Raji (cell line): ENCODE measurements around the gene TBCK.

Source experiments
- POLR2A ChIP-seq: IDR thresholded peaks from 2 replicates; pipeline ENCODE4 v1.6.1; 2011; ENCODE audit warnings: low read depth, low read length, control low read depth; ENCODE audit not compliant: insufficient read depth

The TBCK gene

DNA sequence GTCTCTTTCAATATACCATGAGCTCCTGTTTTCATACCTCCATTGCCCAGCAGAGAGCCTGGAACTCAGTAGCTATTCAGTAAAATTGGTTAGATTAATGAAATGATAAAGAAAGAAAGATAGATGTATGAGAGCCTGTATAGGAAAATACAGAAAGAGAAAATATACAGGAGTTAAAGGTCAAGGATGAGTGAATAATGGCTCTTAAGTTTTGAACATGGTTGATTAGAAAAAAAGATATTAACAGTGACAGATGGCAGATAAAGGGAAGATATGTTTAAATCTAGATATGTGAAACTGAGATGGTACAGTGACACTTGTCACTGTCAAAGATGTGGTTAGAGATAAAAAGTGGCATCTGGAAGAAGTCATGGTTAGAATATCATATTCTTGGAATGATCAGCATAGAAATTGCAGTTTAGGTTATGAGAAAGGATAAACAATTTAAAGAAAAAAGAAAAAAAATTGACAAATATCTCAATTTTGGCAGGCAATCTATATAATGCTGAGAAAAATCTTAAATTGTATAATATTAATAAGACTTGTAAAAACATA, 179.2 kb downstream of the TBCK start:
- no peak for TF ChIP-seq POLR2A

DNA sequence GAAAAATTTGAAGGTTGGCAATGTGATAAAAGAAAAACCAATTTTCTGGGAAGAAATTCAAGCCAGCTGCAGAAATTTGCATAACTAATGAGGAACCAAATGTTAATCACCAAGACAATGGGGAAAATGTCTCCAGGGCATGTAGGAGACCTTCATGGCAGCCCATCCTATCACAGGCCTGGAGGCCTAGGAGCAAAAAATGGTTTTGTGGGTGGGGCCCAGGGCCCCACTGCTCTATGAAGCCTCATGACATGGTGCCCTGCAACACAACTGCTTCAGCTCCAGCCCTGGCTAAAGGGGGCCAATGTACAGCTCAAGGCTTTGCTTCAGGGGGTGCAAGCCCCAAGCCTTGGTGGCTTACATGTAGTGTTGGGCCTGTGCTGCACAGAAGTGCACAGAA, 184.0 kb downstream of the TBCK start:
- TF ChIP-seq POLR2A = no peak

DNA sequence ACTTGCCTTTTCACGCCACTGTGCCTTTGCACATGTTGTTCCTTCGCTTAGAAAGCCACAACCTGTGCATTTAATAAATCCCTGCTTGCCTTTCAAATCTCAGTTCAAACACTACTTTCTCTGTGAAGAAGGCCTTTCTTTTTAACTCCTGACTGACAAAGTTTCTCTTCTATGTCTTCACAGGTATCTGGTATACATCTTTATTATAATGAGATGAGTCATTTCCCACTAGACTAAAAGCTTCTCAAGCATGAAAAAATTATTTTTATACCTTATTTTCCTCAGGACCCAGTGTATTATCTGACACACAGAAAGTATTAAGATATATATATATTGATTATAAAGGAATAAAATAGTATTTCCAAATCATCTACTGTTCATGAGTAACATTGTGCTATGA, 189.9 kb downstream of the TBCK start:
- TF ChIP-seq POLR2A = no peak

DNA sequence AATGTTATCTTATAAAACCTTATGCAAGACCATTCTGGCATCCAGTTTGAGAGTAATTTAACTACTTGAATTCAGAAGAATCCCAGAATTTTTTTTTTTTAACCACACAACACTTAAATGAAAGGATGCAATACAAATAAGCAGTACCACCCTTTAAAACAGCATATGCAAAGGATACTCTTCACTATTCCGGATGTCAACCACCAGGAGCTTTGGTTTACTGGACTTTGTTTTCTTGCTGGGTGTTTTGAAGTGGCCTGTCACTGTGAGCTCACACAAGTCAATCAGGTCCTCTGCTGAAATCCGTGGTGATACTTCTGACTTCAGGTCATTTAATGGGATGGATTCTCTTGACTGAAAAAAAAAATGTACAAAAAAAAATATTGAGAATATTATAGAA, 200.0 kb downstream of the TBCK start:
- no peak for TF ChIP-seq POLR2A

DNA sequence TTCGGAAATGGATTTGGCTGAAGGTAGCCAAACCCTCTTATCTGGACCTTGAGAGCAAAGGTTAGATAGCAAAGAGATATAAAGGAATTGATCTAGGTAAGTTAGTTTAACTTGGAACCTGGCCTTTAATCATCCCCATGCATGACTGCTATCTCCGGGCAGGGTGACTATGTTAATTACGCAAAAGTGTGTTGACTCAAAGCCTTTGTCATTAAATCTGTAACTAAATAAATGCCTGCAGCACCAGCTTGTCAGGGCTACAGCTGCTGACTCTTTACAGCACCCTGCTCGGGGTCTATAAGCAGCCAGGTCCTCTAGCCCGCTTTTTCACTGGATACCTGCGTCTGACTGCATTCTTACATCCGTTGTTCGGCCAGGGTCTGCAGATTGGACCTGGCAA, 201.7 kb downstream of the TBCK start:
- no peak for TF ChIP-seq POLR2A

DNA sequence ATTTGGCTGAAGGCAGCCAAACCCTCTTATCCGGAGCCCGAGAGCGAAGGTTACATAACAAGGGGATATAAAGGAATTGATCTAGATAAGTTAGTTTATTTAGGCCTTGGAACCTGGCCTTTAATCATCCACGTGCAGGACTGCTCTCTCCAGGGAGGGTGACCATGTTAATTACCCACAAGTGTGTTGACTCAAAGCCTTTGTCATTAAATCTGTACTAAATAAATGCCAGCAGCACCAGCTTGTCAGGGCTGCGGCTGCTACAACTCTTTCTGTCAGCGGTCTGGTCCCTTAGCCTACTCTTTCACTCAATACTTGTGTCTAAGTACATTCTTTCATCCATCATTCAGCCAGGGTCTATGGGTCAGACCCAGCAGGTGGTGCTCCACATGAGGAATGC, 206.1 kb downstream of the TBCK start:
- TF ChIP-seq POLR2A = no peak

DNA sequence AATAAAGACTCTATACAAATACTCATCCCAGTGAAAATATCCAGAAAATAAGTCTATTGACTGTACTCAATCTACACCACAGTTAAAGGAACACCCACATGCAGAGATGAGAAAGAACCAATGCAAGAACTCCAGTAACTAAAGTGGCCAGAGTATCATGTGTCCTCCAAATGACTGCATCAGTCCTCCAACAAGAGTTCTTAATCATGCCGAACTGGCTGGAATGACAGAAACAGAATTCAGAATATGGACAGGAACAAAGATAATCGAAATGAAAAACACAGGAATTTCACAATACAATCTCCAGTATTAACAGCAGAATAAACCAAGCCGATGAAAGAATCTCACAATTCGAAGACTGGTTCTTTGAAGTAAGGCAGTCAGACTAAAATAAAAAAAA, 210.3 kb downstream of the TBCK start:
- no peak for TF ChIP-seq POLR2A

DNA sequence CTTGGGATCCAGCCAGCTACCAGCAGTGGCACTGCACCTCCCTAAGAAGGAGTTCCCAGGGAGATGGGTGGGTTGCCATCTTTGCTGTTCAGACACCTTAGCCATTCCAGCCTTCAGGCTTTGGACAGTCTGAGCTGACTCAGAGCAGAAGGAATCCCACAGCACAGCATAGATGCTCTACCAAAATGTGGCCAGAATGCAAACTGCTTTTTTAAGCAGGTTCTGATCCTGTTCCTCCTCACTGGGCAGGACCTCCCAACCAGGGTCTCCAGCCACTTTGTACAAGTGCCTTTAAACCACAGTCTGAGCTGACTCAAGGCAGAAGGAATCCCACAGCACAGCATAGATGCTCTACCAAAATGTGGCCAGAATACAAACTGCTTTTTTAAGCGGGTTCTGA, 211.7 kb downstream of the TBCK start:
- no peak for TF ChIP-seq POLR2A

DNA sequence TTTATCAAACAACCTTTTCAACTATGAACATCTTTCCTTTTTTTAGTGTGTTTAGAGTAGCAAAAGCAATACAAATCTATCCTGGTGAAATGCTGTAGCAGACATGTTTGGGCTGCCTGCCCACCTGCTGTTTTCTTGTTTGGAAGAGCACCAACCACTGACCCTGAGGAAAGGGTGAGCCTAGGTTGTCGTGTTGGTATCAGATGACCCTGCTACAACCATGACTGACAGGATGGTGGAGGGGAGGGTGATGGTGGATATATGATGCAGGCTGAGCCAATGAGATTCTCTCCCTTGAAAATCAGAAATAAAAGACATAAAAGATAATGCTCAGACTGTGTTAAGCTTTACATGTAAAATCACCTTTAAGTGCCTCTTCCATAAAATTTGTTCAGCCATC, 219.6 kb downstream of the TBCK start:
- no peak for TF ChIP-seq POLR2A

DNA sequence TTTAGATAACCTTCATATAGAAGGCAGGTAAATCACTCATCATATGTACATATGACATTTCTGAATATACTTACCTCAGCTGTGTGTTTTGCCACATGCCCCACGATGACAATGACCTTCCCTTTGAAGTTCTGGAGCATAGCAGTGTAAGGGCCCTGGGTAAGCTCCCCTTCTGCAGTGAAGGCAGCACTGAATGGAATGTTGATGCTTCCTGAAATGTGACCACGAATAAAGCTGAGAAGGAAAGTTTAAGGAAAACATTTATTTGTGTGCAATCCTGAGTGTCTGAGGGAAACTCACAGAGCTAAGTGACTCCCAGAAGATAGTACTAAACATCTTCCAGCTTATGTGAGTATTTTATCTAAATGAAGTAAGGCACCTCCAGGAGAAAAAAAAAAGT, 220.6 kb downstream of the TBCK start:
- TF ChIP-seq POLR2A = no peak

DNA sequence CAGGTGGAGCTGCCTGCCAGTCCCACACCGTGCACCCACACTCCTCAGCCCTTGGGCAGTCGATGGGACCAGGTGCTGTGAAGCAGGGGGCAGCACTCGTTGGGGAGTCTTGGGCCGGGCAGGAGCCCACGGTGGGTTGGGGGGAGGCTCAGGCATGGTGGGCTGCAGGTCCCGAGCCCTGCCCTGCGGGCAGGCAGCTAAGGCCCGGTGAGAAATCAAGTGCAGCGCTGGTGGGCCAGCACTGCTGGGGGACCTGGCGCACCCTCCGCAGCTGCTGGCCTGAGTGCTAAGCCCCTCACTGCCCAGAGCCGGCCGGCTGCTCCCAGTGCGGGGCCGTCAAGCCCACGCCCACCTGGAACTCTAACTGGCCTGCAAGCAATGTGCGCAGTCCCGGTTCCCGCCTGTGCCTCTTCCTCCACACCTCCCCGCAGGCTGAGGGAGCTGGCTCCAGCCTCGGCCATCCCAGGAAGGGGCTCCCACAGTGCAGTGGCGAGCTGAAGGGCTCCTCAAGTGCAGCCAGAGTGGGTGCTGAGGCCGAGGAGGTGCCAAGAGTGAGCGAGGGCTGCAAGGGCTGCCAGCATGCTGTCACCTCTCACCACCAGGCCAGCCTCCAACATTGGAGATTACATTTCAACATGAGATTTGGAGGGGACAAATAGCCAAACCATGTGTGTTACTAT, 223.5 kb downstream of the TBCK start:
- no peak for TF ChIP-seq POLR2A

DNA sequence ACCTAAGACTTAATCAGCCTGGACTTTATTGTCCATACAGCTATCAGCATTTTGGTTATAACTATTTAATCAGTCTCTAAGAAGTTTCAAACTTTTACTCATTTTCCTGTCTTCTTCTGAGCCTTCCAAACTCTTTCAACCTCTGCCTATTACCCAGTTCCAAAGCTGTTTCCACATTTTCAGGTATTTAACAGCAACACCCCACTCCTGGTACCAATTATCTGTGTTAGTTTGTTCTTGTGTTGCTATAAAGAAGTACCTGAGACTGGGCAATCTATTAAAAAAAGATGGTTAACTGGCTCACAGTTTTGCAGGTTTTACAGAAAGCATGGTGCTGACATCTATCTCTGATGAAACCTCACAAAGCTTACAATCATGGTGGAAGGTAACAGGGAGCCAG, 225.2 kb downstream of the TBCK start:
- TF ChIP-seq POLR2A = no peak

DNA sequence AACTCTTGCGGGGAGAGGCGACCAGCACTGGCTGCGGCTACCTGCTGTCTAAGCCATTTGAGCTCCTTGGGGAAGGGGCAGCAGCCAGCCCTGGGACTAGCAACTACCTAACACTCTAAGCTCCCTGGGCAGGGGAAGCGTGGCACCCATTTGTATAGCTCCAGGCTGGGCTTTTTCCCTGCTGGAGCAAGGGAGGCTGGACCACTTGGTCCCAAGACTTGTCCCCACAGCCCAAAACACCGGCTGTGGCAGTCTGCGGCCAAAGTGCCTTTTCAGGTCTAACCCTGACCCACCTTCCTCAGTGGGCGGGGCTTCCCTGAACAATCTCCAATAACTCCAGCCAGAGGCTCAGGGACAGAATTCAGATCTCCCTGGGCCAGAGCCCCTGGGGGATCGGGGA, 232.9 kb downstream of the TBCK start:
- TF ChIP-seq POLR2A = no peak

DNA sequence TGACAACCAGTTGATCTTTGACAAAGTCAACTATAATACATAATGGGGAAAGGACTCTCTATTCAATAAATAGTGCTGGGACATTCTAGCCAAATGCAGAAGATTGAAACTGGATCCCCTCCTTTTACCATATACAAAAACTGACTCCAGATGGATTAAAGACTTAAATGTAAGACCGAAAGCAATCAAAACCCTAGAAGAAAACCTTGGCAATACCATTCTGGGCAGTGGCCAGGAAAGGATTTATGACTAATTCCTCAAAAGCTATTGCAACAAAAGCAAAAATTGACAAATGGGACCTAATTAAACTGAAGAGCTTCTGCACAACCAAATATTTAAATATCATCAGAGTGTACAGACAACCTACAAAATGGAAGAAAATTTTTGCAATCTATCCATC, 235.6 kb downstream of the TBCK start:
- no peak for TF ChIP-seq POLR2A

DNA sequence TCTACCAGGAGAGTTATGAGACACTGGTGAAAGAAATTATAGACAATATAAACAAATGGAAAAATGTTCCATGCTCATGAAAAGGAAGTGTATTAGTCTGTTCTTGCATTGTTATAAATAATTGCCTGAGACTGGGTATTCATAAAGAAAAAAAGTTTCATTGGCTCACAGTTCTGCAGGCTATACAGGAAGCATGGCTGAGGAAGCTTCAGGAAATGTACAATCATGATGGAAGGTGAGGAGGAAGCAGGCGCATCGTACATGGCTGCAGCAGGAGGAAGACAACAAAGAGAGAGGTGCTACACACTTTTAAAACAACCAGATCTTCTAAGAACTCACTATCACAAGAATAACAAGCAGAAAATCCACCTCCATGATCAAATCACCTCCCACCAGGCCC, 236.4 kb downstream of the TBCK start:
- no peak for TF ChIP-seq POLR2A

DNA sequence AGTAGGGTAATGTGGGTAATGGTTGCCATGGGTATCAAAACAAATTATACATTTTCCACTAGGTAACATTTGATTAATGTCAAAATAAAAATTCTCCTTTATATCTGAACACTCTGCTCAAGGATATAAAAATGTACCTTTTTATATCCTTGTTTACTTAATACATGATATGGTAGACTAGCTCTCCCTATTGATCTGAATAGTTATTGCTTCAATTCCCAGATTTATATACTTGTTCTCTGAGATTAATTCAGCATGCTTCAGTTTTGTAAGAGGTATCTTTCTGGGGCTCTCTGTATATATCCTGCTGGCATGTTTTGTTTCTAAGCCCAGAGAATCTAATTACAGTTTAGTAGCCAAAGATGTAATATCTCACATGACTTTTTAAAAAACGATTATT, 251.0 kb downstream of the TBCK start:
- TF ChIP-seq POLR2A = no peak

DNA sequence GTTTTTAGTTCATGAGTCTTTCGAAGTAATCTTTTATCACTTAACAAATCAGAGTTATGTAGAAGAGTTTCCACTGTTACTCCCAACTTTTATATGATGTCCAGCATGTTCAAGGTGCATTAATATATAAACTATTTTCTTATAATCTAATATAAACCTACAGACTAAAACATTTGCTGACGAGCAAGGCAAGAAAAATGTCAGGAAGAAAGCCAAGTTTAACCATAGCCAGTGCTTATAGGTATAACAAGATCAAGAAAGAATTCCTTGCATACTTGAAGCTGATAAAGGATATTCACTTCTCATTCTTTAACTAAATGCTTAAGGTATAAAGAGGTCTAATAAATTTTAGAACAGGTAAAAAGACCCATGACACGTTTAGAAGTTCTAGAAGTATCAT, 253.0 kb downstream of the TBCK start:
- no peak for TF ChIP-seq POLR2A
